H1 (cell line): ENCODE data around the gene PTCSC3.

Experiments
- CTCF ChIP-seq, 3 experiments: IDR thresholded peaks; 1 replicate in 2 of 3; 2 replicates in 1 of 3; pipeline versions ENCODE4 v1.5.1 to v1.6.1; 2011; ENCODE audit warnings: low read length in 3 of 3, mild to moderate bottlenecking in 3 of 3, inconsistent platforms in 2 of 3, low read depth in 1 of 3, moderate library complexity in 1 of 3; ENCODE audit not compliant: insufficient read depth in 1 of 3; ENCODE audit errors: control extremely low read depth in 1 of 3
- EP300 ChIP-seq, 2 experiments: IDR thresholded peaks; 1 replicate in 1 of 2; 2 replicates in 1 of 2; pipeline ENCODE4 v1.6.1; 2011 to 2012; ENCODE audit warnings: low read depth in 2 of 2, low read length in 2 of 2, mild to moderate bottlenecking in 2 of 2, borderline replicate concordance in 1 of 2, inconsistent platforms in 1 of 2, moderate library complexity in 1 of 2
- EZH2 ChIP-seq: fragments of 200-600 bp; sonication (generic); IDR thresholded peaks from 2 replicates; pipeline ENCODE4 v1.7.1; 2012; ENCODE audit warnings: low read depth, mild to moderate bottlenecking, moderate library complexity, low read length, inconsistent platforms; ENCODE audit not compliant: severe bottlenecking

- no peak for TF ChIP-seq CTCF (IDR thresholded peaks at IDR 0.05; ENCODE audit: control extremely low read depth in 1 of 3, insufficient read depth in 1 of 3, low read depth in 1 of 3, low read length in 3 of 3)
- TF ChIP-seq EP300 (IDR thresholded peaks at IDR 0.05; ENCODE audit: borderline replicate concordance in 1 of 2, low read depth in 2 of 2, low read length in 2 of 2) = no peak
- no peak for TF ChIP-seq EZH2
Observed at GRCh38 chr14:36129181-36129580, 47.3 kb downstream of the PTCSC3 start.
